H9 (cell line): Measurements from ENCODE around the gene RAB3IL1. TPM values are rescaled to one million over a fixed set of nuclear protein-coding genes. Genes with fewer than 3 reads are reported as not detected.
A peak's percentile ranks its signal among the peaks of the same experiment; 100 is the strongest.

ENCODE experiments used
- DNase-seq: peaks from one replicate; pipeline ENCODE4 v3.0.0-alpha.2; 2017
- H2AFZ ChIP-seq: one replicate; pipeline ENCODE4 v1.6.1; 2013; ENCODE audit warnings: mild to moderate bottlenecking, low read length, control low read depth, moderate library complexity
- H2AK5ac ChIP-seq: 2 replicates; pipeline ENCODE4 v1.6.1; 2013; ENCODE audit warnings: low read length, control low read depth, mixed read lengths; ENCODE audit not compliant: insufficient read length
- H2BK120ac ChIP-seq: one replicate; pipeline ENCODE4 v1.6.1; 2013; ENCODE audit warnings: low read depth, mild to moderate bottlenecking, low read length, control low read depth, inconsistent platforms; ENCODE audit not compliant: poor library complexity, severe bottlenecking
- H2BK12ac ChIP-seq: 2 replicates; pipeline ENCODE4 v1.6.1; 2013; ENCODE audit warnings: low read length, control low read depth, mixed read lengths, low read depth; ENCODE audit not compliant: insufficient read length
- H2BK15ac ChIP-seq: 2 replicates; pipeline ENCODE4 v1.6.1; 2013; ENCODE audit warnings: low read depth, low read length, control low read depth
- H2BK20ac ChIP-seq: one replicate; pipeline ENCODE4 v1.6.1; 2013; ENCODE audit warnings: low read depth, mild to moderate bottlenecking, low read length, control low read depth, inconsistent platforms; ENCODE audit not compliant: poor library complexity, severe bottlenecking
- H2BK5ac ChIP-seq: 2 replicates; pipeline ENCODE4 v1.6.1; 2013; ENCODE audit warnings: low read length, control low read depth, mixed read lengths; ENCODE audit not compliant: insufficient read length
- H3K14ac ChIP-seq: 2 replicates; pipeline ENCODE4 v1.6.1; 2013; ENCODE audit warnings: low read length, control low read depth; ENCODE audit not compliant: insufficient read depth
- H3K18ac ChIP-seq: 2 replicates; pipeline ENCODE4 v1.6.1; 2013; ENCODE audit warnings: low read depth, mild to moderate bottlenecking, mixed read lengths, low read length, control low read depth; ENCODE audit not compliant: insufficient read length
- H3K23ac ChIP-seq: 2 replicates; pipeline ENCODE4 v1.6.1; 2013; ENCODE audit warnings: low read length, control low read depth, mixed read lengths, low read depth; ENCODE audit not compliant: insufficient read length
- H3K23me2 ChIP-seq: 2 replicates; pipeline ENCODE4 v1.6.1; 2013; ENCODE audit warnings: low read depth, mild to moderate bottlenecking, mixed read lengths, low read length, control low read depth; ENCODE audit not compliant: insufficient read length, poor library complexity, severe bottlenecking
- H3K27ac ChIP-seq: 2 replicates; pipeline ENCODE4 v1.5.1; 2013; ENCODE audit warnings: low read length, control low read depth, mixed read lengths, low read depth; ENCODE audit not compliant: insufficient read length
- H3K27me3 ChIP-seq: 2 replicates; pipeline ENCODE4 v1.6.1; 2013; ENCODE audit warnings: low read length, control low read depth, inconsistent platforms; ENCODE audit not compliant: insufficient read depth
- H3K4ac ChIP-seq: 2 replicates; pipeline ENCODE4 v1.6.1; 2013; ENCODE audit warnings: low read depth, mild to moderate bottlenecking, control low read depth, inconsistent platforms, low read length, moderate library complexity
- H3K4me1 ChIP-seq: 2 replicates; pipeline ENCODE4 v1.6.1; 2013; ENCODE audit warnings: low read length, control low read depth, inconsistent platforms; ENCODE audit not compliant: insufficient read depth
- H3K4me2 ChIP-seq: 2 replicates; pipeline ENCODE4 v1.6.1; 2013; ENCODE audit warnings: low read length, control low read depth, mixed read lengths; ENCODE audit not compliant: insufficient read length, insufficient read depth
- H3K56ac ChIP-seq: 2 replicates; pipeline ENCODE4 v1.6.1; 2013; ENCODE audit warnings: low read depth, mild to moderate bottlenecking, mixed read lengths, low read length, control low read depth; ENCODE audit not compliant: insufficient read length
- H3K79me1 ChIP-seq: 2 replicates; pipeline ENCODE4 v1.6.1; 2013; ENCODE audit warnings: low read depth, mild to moderate bottlenecking, moderate library complexity, low read length, control low read depth, inconsistent platforms; ENCODE audit not compliant: insufficient read depth, poor library complexity, severe bottlenecking
- H3K79me2 ChIP-seq: 2 replicates; pipeline ENCODE4 v1.6.1; 2013; ENCODE audit warnings: low read length, control low read depth, inconsistent platforms; ENCODE audit not compliant: insufficient read depth
- H3K9ac ChIP-seq: 2 replicates; pipeline ENCODE4 v1.6.1; 2013; ENCODE audit warnings: low read length, control low read depth, mixed read lengths; ENCODE audit not compliant: insufficient read length; ENCODE audit errors: extremely low read depth
- H3K9me3 ChIP-seq: one replicate; pipeline ENCODE4 v1.6.1; 2013; ENCODE audit warnings: low read depth, low read length, inconsistent platforms; ENCODE audit not compliant: control insufficient read depth
- H3T11ph ChIP-seq: one replicate; pipeline ENCODE4 v1.6.1; 2013; ENCODE audit warnings: mild to moderate bottlenecking, low read length, control low read depth, inconsistent platforms
- H4K20me1 ChIP-seq: one replicate; pipeline ENCODE4 v1.6.1; 2013; ENCODE audit not compliant: control insufficient read depth, insufficient read length, insufficient read depth
- H4K5ac ChIP-seq: 2 replicates; pipeline ENCODE4 v1.6.1; 2013; ENCODE audit warnings: low read depth, mild to moderate bottlenecking, mixed read lengths, low read length, control low read depth; ENCODE audit not compliant: insufficient read length
- H4K8ac ChIP-seq: replicated peaks from 2 replicates; pipeline ENCODE4 v1.6.1; 2013; ENCODE audit warnings: low read length, control low read depth, mixed read lengths, low read depth; ENCODE audit not compliant: insufficient read length
- H4K91ac ChIP-seq: 2 replicates; pipeline ENCODE4 v1.6.1; 2013; ENCODE audit warnings: low read depth, mild to moderate bottlenecking, moderate library complexity, mixed read lengths, low read length, control low read depth; ENCODE audit not compliant: insufficient read length
- H3K27ac Mint-ChIP-seq, 3 experiments: 2 replicates in 2 of 3; 3 replicates in 1 of 3; pipeline ENCODE4 v1.8.0; 2020 to 2021; ENCODE audit warnings: mixed read lengths in 3 of 3, mild to moderate bottlenecking in 1 of 3, moderate library complexity in 1 of 3
- H3K27me3 Mint-ChIP-seq: 2 replicates; pipeline ENCODE4 v1.8.0; 2021; ENCODE audit warnings: low read depth, mild to moderate bottlenecking, moderate library complexity, mixed read lengths
- H3K36me3 Mint-ChIP-seq, 3 experiments: 2 replicates in 2 of 3; 3 replicates in 1 of 3; pipeline ENCODE4 v1.8.0; 2020 to 2021; ENCODE audit warnings: low read depth in 3 of 3, mixed read lengths in 3 of 3; ENCODE audit not compliant: insufficient read depth in 1 of 3
- H3K4me1 Mint-ChIP-seq, 2 experiments: 2 replicates each; pipeline ENCODE4 v1.8.0; 2020; ENCODE audit warnings: mixed read lengths in 2 of 2
- H3K4me3 Mint-ChIP-seq, 2 experiments: 2 replicates in 1 of 2; 3 replicates in 1 of 2; pipeline ENCODE4 v1.8.0; 2020 to 2021; ENCODE audit warnings: mild to moderate bottlenecking in 2 of 2, mixed read lengths in 2 of 2, moderate library complexity in 1 of 2
- H3K9me3 Mint-ChIP-seq, 2 experiments: 2 replicates in 1 of 2; 3 replicates in 1 of 2; pipeline ENCODE4 v1.8.0; 2020; ENCODE audit warnings: mild to moderate bottlenecking in 2 of 2, mixed read lengths in 2 of 2, moderate library complexity in 1 of 2
- WGBS: extraction: QIAGEN DNeasy Blood & Tissue Kit; methylation state at CpG from one replicate; pipeline ENCODE4 v1.1.7; 2013; ENCODE audit warnings: missing lambda C conversion rate, low lambda C conversion rate, mixed read lengths; ENCODE audit not compliant: insufficient read length; ENCODE audit errors: extremely low coverage; 5-methylcytosine and 5-hydroxymethylcytosine counted together
- total RNA-seq: library from RNA; stranded (reverse); gene quantifications from 2 replicates; pipeline ENCODE4 v1.2.1, GENCODE V29; 2021
- TF ChIP-seq, protein P1 (sequence below): fragments of 200-600 bp; sonication (generic); conservative IDR thresholded peaks from 3 replicates; pipeline ENCODE4 v1.8.0; 2021; ENCODE audit warnings: antibody characterized with exemption, mild to moderate bottlenecking

Gene RAB3IL1
- total RNA-seq, 1 experiment from 2014 or later: 2.4 TPM

- no peaks in the 10 kb centered on the region for H4K20me1 ChIP-seq
- TF ChIP-seq, protein P1, sequence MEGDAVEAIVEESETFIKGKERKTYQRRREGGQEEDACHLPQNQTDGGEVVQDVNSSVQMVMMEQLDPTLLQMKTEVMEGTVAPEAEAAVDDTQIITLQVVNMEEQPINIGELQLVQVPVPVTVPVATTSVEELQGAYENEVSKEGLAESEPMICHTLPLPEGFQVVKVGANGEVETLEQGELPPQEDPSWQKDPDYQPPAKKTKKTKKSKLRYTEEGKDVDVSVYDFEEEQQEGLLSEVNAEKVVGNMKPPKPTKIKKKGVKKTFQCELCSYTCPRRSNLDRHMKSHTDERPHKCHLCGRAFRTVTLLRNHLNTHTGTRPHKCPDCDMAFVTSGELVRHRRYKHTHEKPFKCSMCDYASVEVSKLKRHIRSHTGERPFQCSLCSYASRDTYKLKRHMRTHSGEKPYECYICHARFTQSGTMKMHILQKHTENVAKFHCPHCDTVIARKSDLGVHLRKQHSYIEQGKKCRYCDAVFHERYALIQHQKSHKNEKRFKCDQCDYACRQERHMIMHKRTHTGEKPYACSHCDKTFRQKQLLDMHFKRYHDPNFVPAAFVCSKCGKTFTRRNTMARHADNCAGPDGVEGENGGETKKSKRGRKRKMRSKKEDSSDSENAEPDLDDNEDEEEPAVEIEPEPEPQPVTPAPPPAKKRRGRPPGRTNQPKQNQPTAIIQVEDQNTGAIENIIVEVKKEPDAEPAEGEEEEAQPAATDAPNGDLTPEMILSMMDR: no peak
- H3T11ph ChIP-seq: no peak overlapping the region
- H4K8ac ChIP-seq: no peak overlapping the region
- H3K27me3 Mint-ChIP-seq: peaks cover 26% of the 10 kb centered on the region
- H3K18ac ChIP-seq: no peak overlapping the region
- H3K79me1 ChIP-seq: no peaks in the 10 kb centered on the region
- H3K9ac ChIP-seq: no peak overlapping the region
- no peak overlapping the region for H3K14ac ChIP-seq
- H2BK15ac ChIP-seq: no peak overlapping the region
- no peak overlapping the region; a peak in 1 of 5 replicates for H3K4me3 Mint-ChIP-seq
- H4K91ac ChIP-seq: no peak overlapping the region
- peak overlapping the region in 1 of 3 experiments; percentile 17; a peak in 1 of 7 replicates for H3K27ac Mint-ChIP-seq
- peaks cover 23 to 29% of the 10 kb centered on the region in 2 experiments for H3K4me1 Mint-ChIP-seq
- no peak overlapping the region for H3K4ac ChIP-seq
- H2BK120ac ChIP-seq: no peak overlapping the region
- H3K9me3 ChIP-seq: no peaks in the 10 kb centered on the region
- no peaks in the 10 kb centered on the region; the same call in 1 of the 2 replicates for H3K27me3 ChIP-seq
- H2AFZ ChIP-seq: no peak overlapping the region
- no peak overlapping the region for H2AK5ac ChIP-seq
- H4K5ac ChIP-seq: no peak overlapping the region
- no peak overlapping the region for H2BK12ac ChIP-seq
- no peak overlapping the region for H3K4me2 ChIP-seq
- H3K4me1 ChIP-seq: peaks cover 2% of the 10 kb centered on the region; the same call in 1 of the 2 replicates
- H3K56ac ChIP-seq: no peak overlapping the region
- H3K79me2 ChIP-seq: no peaks in the 10 kb centered on the region
- H3K9me3 Mint-ChIP-seq: no peaks in the 10 kb centered on the region
- no peaks in the 10 kb centered on the region for H3K23me2 ChIP-seq
- peak; percentile 56 for DNase-seq
- H2BK5ac ChIP-seq: no peak overlapping the region
- peaks cover 9 to 13% (median 12%) of the 10 kb centered on the region in 3 experiments for H3K36me3 Mint-ChIP-seq
- WGBS: no CpG with 5 or more reads among the region's 21 CpGs
- H3K27ac ChIP-seq: no peak overlapping the region
- no peak overlapping the region for H2BK20ac ChIP-seq
- H3K23ac ChIP-seq: no peak overlapping the region
These were observed 47.5 kb downstream of the RAB3IL1 start for GRCh38 chr11:61869708-61870451.
